AG04449 (cell line): ENCODE measurements around the gene GALNTL6.

ENCODE experiments used
- CTCF ChIA-PET: fragments of 350-600 bp; formaldehyde crosslinking; extraction: SDS; loops from one replicate; lab custom pipeline; 2021; ENCODE audit warnings: antibody characterized with exemption; lab: Yijun Ruan, JAX
- POLR2A ChIA-PET: fragments of 400-600, 350-600 bp; formaldehyde crosslinking; extraction: SDS; loops from one replicate; lab custom pipeline; 2020; ENCODE audit warnings: antibody characterized with exemption, inconsistent platforms; lab: Yijun Ruan, JAX
- DNase-seq: peaks from one replicate; pipeline ENCODE4 v3.0.0-alpha.2; 2010; ENCODE audit warnings: low read depth, low spot score
- H3K4me3 ChIP-seq: 2 replicates; pipeline ENCODE4 v1.5.1; 2011; ENCODE audit warnings: low read depth, mild to moderate bottlenecking, control low read depth, low read length
- CTCF ChIP-seq: IDR thresholded peaks from one replicate; pipeline ENCODE4 v1.5.1; 2011; ENCODE audit warnings: mild to moderate bottlenecking, moderate library complexity, low read length, control low read depth, inconsistent platforms; ENCODE audit not compliant: insufficient read depth; ENCODE audit errors: missing control alignments

Gene GALNTL6

GRCh38 chr4:172357006-172357540, 543.9 kb downstream of the GALNTL6 start:
- POLR2A ChIA-PET = no interaction called here
- no peak for TF ChIP-seq CTCF
- no peak for DNase-seq
- no peak overlapping the region for H3K4me3 ChIP-seq
- CTCF ChIA-PET = no interaction called here

GRCh38 chr4:172362569-172362968, 549.4 kb downstream of the GALNTL6 start:
- ChIA-PET POLR2A (no interaction called here), CTCF (no interaction called here)
- no peak for DNase-seq
- no peak overlapping the region for H3K4me3 ChIP-seq
- TF ChIP-seq CTCF = no peak

- H3K4me3 ChIP-seq = no peak overlapping the region
- TF ChIP-seq CTCF = no peak
- ChIA-PET POLR2A (no interaction called here), CTCF (no interaction called here)
- DNase-seq = no peak
Observed at GRCh38 chr4:172369471-172369959, 556.3 kb downstream of the GALNTL6 start.

- H3K4me3 ChIP-seq = no peak overlapping the region
- CTCF ChIA-PET = no interaction called here
- POLR2A ChIA-PET = no interaction called here
- no peak for DNase-seq
- no peak for TF ChIP-seq CTCF
Observed at GRCh38 chr4:172377486-172378140, 564.4 kb downstream of the GALNTL6 start.

GRCh38 chr4:172379834-172380233, 566.6 kb downstream of the GALNTL6 start:
- POLR2A ChIA-PET = no interaction called here
- no peak for TF ChIP-seq CTCF
- no peak for DNase-seq
- CTCF ChIA-PET = no interaction called here
- no peak overlapping the region for H3K4me3 ChIP-seq

DNA sequence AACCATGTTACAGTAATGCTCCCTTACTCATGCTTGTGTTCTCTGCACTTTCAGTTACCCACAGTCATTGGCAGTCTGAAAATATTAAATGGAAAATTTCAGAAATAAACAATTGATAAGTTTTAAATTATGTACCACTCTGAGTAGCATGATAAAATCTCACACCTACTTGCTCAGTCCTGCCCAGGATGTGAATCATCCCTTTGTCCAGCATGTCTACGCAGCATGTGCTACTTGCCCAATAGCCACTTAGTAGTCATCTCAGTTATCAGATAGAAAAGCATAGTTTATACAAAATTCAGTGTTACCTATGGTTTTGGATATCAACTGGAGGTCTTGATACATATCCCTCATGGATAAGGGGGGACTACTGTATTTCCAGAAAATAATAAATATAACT, 577.1 kb downstream of the GALNTL6 start:
- H3K4me3 ChIP-seq = no peak overlapping the region
- ChIA-PET POLR2A (no interaction called here), CTCF (no interaction called here)
- DNase-seq = no peak
- no peak for TF ChIP-seq CTCF
